Spleen (tissue), 11 donors: ENCODE measurements around the gene ATG4C. TPM values are rescaled to one million over a fixed set of nuclear protein-coding genes. Genes with fewer than 3 reads are reported as not detected.

Source experiments
- DNase-seq: peaks from one replicate; pipeline ENCODE4 v3.0.0-alpha.2; 2020
- H3K27ac ChIP-seq, 8 donors: fragments of 200-600 bp; sonication (generic) in 7 of 8; 1 replicate in 4 of 8; 2 replicates in 4 of 8; pipeline versions ENCODE4 v1.5.0 to v1.8.0; 2016 to 2021; ENCODE audit warnings: inconsistent platforms in 4 of 8, mild to moderate bottlenecking in 4 of 8, moderate library complexity in 1 of 8
- H3K27me3 ChIP-seq, 7 donors: fragments of 200-600 bp; sonication (generic) in 6 of 7; replicated peaks in 1 of 7; 1 replicate in 4 of 7; 2 replicates in 3 of 7; pipeline versions ENCODE4 v1.5.0 to v1.8.0; 2016 to 2021; ENCODE audit warnings: inconsistent platforms in 3 of 7, mild to moderate bottlenecking in 1 of 7
- H3K36me3 ChIP-seq, 6 donors: fragments of 200-600 bp; sonication (generic) in 5 of 6; 1 replicate in 4 of 6; 2 replicates in 2 of 6; pipeline versions ENCODE4 v1.5.0 to v1.8.0; 2016 to 2021; ENCODE audit warnings: inconsistent platforms in 2 of 6
- H3K4me1 ChIP-seq, 6 donors: fragments of 200-600 bp; sonication (generic) in 5 of 6; 1 replicate in 3 of 6; 2 replicates in 3 of 6; pipeline versions ENCODE4 v1.5.0 to v1.8.0; 2016 to 2021; ENCODE audit warnings: inconsistent platforms in 3 of 6
- H3K4me3 ChIP-seq, 8 donors: fragments of 200-600 bp; sonication (generic) in 7 of 8; 1 replicate in 4 of 8; 2 replicates in 4 of 8; pipeline versions ENCODE4 v1.5.0 to v1.8.0; 2016 to 2021; ENCODE audit warnings: inconsistent platforms in 4 of 8, mild to moderate bottlenecking in 4 of 8, moderate library complexity in 2 of 8
- H3K9me3 ChIP-seq, 8 donors: fragments of 200-600 bp; sonication (generic) in 7 of 8; 1 replicate in 4 of 8; 2 replicates in 4 of 8; pipeline versions ENCODE4 v1.5.0 to v1.8.0; 2016 to 2021; ENCODE audit warnings: inconsistent platforms in 4 of 8
- CTCF ChIP-seq, 11 experiments: fragments of 200-600 bp in 7 of 11; fragments of 450-650 bp in 4 of 11; sonication (generic) in 4 of 11; IDR thresholded peaks in 8 of 11; conservative IDR thresholded peaks in 3 of 11; 1 replicate in 7 of 11; 2 replicates in 4 of 11; pipeline versions ENCODE4 v1.4.0 to v1.8.0; 2016 to 2021; ENCODE audit warnings: antibody characterized with exemption in 11 of 11, inconsistent platforms in 4 of 11, mild to moderate bottlenecking in 1 of 11
- POLR2A ChIP-seq, 3 donors: fragments of 450-650 bp; IDR thresholded peaks; one replicate each; pipeline ENCODE4 v1.5.1; 2017; ENCODE audit warnings: antibody characterized with exemption in 3 of 3, mild to moderate bottlenecking in 1 of 3
- POLR2AphosphoS5 ChIP-seq, 3 donors: sonication (generic); formaldehyde crosslinking; IDR thresholded peaks; one replicate each; pipeline ENCODE4 v1.5.1; 2017; ENCODE audit warnings: antibody characterized with exemption in 3 of 3
- WGBS, 5 donors: extraction: QIAGEN DNeasy Blood & Tissue Kit in 3 of 5; methylation state at CpG; one replicate each; pipeline versions ENCODE4 v1.1.5 to v1.1.7; 2013 to 2018; 5-methylcytosine and 5-hydroxymethylcytosine counted together
- intact Hi-C: fragments of 100-400 bp; cut with DNase I; formaldehyde crosslinking; loops from one replicate; pipeline ENCODE4 v1.15.0; 2023; ENCODE audit warnings: low total_unique reads
- polyA plus RNA-seq, 3 donors: library from polyadenylated mRNA; stranded (reverse); fragments of 200-250 nt; gene quantifications; one replicate each; pipeline ENCODE4 v1.2.1, GENCODE V29; 2013
- total RNA-seq, 7 donors: library from RNA; depleted of rRNA in 3 of 7; stranded (reverse); fragments of >200 nt in 3 of 7; fragmentation: NEBNext Ultra II Directional in 4 of 7; extraction: Animal tissue kit (Norgen Biotek cat#: 25700) in 4 of 7; gene quantifications; one replicate each; pipeline versions ENCODE4 v1.1.0 to v1.2.1, GENCODE V29; 2016 to 2021
- donor health status: healthy with polysubstance abuse.
- donor health status: DM: no; HTN: no; CAD: no; lungs with moderate emphysema.
- donor health status: DM: no; HTN: no; CAD: no.
- donor health status: Bipolar disorder and iron deficiency.
- donor health status: healthy.
- donor health status: DM: no; HTN: no; CAD: no.
- donor health status: DM: yes; HTN: yes; CAD: no.

The ATG4C gene
- total and polyA plus RNA-seq, 10 donors: 9.3 to 24.1 (median 15.7) TPM

GRCh38 chr1:62905872-62906271 lies 121.9 kb downstream of the ATG4C start:
- H3K9me3 ChIP-seq: no peaks in the 10 kb centered on the region
- 88 to 94% (median 92%) methylated on average over 8 of the region's 8 CpGs for WGBS, 5 donors
- no peaks in the 10 kb centered on the region for H3K36me3 ChIP-seq
- intact Hi-C loops: no loop called here
- no peaks in the 10 kb centered on the region for H3K27me3 ChIP-seq
- no peak for TF ChIP-seq CTCF (IDR thresholded peaks at IDR 0.05 in 8 of 11, conservative IDR thresholded peaks at IDR 0.05 in 3 of 11)
- TF ChIP-seq POLR2A (IDR thresholded peaks at IDR 0.05): no peak
- TF ChIP-seq POLR2AphosphoS5 (IDR thresholded peaks at IDR 0.05): no peak
- no peak overlapping the region for H3K27ac ChIP-seq
- no peak overlapping the region for H3K4me3 ChIP-seq
- DNase-seq: no peak
- H3K4me1 ChIP-seq: no peaks in the 10 kb centered on the region

- no peak for DNase-seq
- TF ChIP-seq POLR2AphosphoS5 (IDR thresholded peaks at IDR 0.05) (no peak), POLR2A (IDR thresholded peaks at IDR 0.05) (no peak), CTCF (IDR thresholded peaks at IDR 0.05 in 8 of 11, conservative IDR thresholded peaks at IDR 0.05 in 3 of 11) (peak in 2 of 11 experiments; percentile 8 to 40)
Observed at GRCh38 chr1:62906428-62906886, 122.5 kb downstream of the ATG4C start.

GRCh38 chr1:62908168-62908695 lies 124.3 kb downstream of the ATG4C start:
- no peak for DNase-seq
- peaks cover 0 to 9% (median 0%) of the 10 kb centered on the region in 7 donors for H3K27me3 ChIP-seq
- H3K4me1 ChIP-seq: no peaks in the 10 kb centered on the region
- H3K36me3 ChIP-seq: no peaks in the 10 kb centered on the region
- H3K4me3 ChIP-seq: no peak overlapping the region
- H3K9me3 ChIP-seq: no peaks in the 10 kb centered on the region
- 72 to 84% (median 81%) methylated on average over 2 of the region's 2 CpGs for WGBS, 5 donors
- TF ChIP-seq POLR2A (IDR thresholded peaks at IDR 0.05): no peak
- TF ChIP-seq POLR2AphosphoS5 (IDR thresholded peaks at IDR 0.05): no peak
- TF ChIP-seq CTCF (IDR thresholded peaks at IDR 0.05 in 8 of 11, conservative IDR thresholded peaks at IDR 0.05 in 3 of 11): no peak
- H3K27ac ChIP-seq: no peak overlapping the region
- intact Hi-C loops: no loop called here

More at GRCh38 chr1:62906428-62906886, 122.5 kb downstream of the ATG4C start:
- 53 to 75% (median 65%) methylated on average over 9 of the region's 9 CpGs for WGBS, 5 donors
- Histone ChIP-seq H3K27me3 (no peaks in the 10 kb centered on the region), H3K9me3 (no peaks in the 10 kb centered on the region), H3K36me3 (no peaks in the 10 kb centered on the region), H3K4me1 (no peaks in the 10 kb centered on the region), H3K4me3 (no peak overlapping the region), H3K27ac (no peak overlapping the region)
- intact Hi-C loops: no loop called here

- H3K27ac ChIP-seq: no peak overlapping the region
- intact Hi-C loops: no loop called here
- peaks cover 0 to 26% (median 0%) of the 10 kb centered on the region in 7 donors for H3K27me3 ChIP-seq
- H3K9me3 ChIP-seq: no peaks in the 10 kb centered on the region
- TF ChIP-seq CTCF (IDR thresholded peaks at IDR 0.05 in 8 of 11, conservative IDR thresholded peaks at IDR 0.05 in 3 of 11) (peak in 8 of 11 experiments; percentile 21 to 62 (median 51)), POLR2A (IDR thresholded peaks at IDR 0.05) (no peak)
- no peak overlapping the region for H3K4me3 ChIP-seq
- no peak for DNase-seq
- no peaks in the 10 kb centered on the region for H3K4me1 ChIP-seq
- H3K36me3 ChIP-seq: no peaks in the 10 kb centered on the region
Observed at GRCh38 chr1:62912028-62912638, 128.2 kb downstream of the ATG4C start.
